ENCODE results near the gene CHCHD3.

CHCHD3 gene

DNA sequence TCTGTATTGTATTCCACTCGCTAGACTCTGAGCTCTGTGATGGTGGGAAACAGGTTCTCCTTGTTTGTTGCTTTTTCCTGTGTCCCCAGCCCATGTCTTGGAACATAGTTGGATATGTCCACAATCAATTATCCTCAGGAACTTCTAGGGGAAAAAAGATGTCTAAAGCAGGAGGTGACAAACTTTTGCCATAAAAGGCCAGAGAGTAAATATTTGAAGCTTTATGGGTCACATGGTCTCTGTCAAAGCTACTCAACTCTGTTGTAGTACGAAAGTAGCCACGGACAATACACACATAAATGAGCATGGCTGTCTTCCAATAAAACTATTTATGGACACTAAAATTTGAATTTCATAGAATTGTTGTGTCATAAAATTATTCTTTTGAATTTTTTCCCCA is 220.5 kb downstream of the CHCHD3 start:
- DNase-seq (ENCODE audit: low spot score), result no peak

DNA sequence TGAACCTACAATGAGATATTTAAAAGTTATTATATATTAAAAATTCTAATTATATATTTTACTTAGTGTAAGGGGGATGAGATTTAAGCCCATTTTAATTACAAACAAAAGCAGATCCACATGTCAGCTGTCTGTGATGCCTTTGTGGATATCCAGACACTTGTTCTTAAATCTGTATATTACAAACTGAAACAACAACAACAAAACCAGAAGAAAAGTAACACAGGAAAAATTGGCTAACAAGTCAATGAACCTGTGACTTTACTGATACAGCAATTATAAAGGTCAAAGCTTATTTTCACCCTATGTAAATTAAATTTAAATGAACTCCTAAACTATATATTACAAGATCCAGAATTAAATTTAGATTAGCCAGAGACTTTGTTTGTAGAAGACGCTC is 222.7 kb downstream of the CHCHD3 start:
- DNase-seq (ENCODE audit: low spot score), result no peak

DNA sequence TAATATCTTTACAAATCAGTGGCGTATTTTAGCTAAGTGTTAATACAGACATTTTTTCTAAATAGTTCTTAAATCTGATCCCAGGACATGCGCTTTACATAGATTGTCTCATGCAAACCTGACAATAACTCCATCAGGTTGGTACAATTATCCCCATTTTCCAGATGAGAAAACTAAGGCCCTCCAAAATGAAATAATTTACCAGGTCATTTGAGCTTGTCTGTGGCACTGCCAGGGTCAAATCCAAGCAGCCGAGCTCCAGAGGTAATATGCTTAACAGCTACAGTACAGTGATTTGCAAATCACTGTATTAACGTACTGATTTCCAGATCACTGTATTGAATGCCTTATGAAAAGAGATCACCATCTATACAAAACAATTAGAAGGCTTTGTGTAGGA is 223.1 kb downstream of the CHCHD3 start:
- no peak for DNase-seq (ENCODE audit: low spot score)

DNA sequence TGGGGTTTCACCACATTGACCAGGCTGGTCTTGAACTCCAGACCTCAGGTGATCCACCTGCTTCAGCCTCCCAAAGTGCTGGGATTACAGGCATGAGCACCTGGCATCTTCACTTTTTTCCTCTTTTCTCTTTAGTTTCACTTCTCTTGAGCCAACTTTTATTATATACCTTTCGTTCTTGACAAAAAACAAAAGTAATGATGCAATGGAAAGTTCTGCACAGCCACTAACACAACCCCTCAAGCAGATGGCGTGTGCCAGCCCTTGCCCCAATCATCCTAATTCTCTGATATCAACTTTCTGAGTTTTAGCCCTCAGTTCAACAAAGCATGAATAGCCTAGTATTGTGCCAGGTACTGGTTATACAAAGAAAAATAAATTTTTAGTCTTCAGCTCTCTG is 223.6 kb downstream of the CHCHD3 start:
- DNase-seq (ENCODE audit: low spot score), result no peak

DNA sequence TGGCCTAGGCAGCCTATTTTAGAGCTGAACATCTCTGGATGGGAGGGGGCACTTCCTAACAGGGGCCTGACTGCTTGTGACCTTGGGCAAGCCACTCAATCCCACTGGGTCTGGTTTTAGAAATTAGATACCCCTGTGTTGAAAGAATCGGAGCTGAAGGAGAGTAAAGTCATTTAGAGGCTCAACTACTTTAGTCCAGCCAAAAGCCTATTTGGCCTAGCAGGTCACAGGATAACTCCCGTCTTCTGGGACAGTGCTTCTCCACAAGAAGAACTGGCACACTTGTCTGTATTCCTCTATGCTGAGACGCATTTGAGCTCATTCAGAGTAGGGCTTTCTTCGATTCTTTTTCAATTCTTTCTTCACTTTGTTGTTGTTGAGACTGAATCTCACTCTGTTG is 224.2 kb downstream of the CHCHD3 start:
- DNase-seq (ENCODE audit: low spot score), result no peak

DNA sequence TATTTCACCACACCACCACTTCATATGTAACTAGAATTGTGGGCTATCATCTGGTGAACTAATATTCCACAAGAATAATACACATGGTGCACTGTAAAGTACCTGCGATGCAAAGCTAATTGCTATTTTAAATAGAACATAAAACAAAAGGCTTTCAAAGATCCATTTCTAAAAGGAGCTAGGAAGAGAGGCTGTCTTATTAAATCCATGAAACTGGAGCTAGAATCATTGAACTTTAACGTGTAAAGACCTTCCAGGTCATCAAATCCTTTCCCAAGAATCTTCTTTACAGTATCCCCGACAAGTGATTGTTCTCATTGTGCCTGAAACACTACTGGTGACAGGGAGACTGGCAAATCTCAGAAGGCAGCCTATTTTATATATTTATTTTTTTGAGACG is 224.9 kb downstream of the CHCHD3 start:
- no peak for DNase-seq (ENCODE audit: low spot score)

DNA sequence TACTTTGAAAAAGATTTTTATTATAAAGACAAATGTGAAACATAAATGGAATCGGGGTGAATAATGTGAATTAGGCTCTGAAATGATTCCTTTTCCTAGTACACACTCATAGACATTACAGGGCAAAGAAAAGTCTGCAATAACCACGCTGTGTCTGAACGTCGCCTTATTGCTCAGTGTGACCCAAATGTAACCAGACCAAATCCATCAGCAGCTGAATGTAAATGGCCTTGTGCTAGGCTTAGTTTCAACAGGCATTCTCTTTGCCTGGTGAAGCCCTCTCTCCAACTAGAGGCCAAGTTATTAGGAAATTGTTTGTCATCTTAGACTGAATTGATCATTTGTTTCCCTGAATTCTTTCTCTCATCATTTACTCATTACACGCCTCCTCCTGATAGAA is 225.5 kb downstream of the CHCHD3 start:
- DNase-seq (ENCODE audit: low spot score), result no peak

DNA sequence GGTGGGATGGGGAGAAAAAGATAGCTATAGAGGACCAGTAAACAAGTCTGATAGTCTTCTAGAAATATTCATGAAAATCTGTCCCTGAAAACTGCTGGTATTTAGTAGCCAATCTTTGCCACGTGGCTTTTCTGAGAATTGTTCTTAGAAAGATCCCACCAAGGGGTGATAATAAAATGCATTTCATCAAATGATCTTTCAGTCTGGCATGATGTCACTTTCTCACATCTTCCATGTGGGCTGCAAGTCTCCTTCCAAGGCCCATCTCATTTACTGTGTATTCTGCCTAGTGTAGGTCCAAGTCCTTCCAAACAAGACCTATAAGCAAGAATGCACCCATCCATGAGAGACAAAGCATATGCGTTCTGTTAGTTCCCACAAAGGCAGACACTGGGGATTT is 226.0 kb downstream of the CHCHD3 start:
- no peak for DNase-seq (ENCODE audit: low spot score)

DNA sequence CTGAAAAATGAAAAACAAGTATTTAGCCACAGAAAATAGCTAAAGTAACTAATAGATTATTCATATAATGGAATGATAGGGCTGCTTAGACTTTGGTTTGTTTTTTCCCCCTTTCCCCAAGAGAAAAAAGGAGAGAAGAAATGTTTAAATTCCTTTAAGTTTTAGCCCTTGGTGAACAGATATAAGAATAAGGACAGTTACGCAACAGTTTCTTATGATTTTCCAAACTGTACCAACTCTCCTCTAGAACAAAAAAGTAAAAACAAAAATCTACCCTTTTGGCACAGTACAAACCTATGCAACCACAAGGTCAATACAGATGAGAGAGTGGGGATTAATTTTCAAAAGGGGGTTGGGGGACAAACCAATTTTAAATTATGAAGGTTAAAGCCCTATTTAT is 227.7 kb downstream of the CHCHD3 start:
- no peak for DNase-seq (ENCODE audit: low spot score)

DNA sequence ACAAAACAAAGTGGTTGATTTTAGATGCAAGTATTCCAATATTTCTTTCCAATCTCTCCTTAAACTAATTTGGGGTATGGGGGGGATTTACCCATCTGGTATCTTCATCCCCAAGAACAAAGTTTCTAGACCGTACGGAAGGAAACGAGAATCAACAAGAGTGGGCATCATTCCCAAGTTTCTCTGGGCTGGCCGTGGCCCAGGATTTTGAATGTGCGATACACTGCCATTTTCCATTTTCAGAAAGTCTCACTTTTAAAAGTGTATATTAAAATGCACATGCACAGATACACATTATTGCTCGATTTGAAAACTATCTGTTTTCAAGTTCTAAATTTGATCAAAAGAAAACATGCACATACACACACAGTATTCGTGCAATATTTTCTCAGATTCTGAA is 234.5 kb downstream of the CHCHD3 start:
- DNase-seq (ENCODE audit: low spot score), result no peak

DNA sequence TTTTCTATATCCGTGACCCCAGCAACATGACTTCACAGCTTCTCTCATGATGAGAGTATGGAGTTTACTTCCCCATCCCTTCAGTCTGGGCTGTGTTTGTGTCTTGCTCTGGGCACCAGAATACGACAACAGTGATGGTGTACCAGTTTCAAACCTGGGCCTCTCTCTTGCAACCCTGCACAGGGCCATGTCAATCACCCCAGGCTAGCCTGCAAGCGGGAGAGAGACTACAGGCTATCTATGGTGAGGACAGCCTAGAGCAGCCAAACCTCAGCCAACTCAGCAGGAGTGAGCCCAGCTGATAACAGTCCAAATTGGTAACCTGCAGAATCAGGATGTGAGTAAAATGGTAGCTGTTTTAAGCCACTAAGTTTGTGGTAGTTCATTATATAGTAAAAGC is 235.8 kb downstream of the CHCHD3 start:
- DNase-seq (ENCODE audit: low spot score), result no peak

DNA sequence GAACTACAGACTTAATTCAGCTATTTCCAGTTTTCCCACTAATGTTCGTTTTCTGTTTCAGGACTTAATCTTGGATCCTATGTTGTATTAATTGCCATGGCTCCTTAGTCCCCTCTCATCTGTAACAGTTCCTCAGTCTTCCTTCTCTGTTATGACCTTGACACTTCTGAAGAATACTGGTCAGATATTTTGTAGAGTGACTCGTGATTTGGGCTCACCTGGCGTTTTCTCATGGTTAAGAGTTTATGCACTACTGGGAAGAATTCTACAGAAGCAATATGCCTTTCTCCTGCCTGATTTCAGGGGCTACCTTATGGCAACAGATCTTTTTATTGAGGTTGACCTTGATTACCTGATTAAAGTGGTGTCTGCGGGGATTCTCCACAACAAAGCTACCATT is 239.4 kb downstream of the CHCHD3 start:
- DNase-seq (ENCODE audit: low spot score), result no peak

DNA sequence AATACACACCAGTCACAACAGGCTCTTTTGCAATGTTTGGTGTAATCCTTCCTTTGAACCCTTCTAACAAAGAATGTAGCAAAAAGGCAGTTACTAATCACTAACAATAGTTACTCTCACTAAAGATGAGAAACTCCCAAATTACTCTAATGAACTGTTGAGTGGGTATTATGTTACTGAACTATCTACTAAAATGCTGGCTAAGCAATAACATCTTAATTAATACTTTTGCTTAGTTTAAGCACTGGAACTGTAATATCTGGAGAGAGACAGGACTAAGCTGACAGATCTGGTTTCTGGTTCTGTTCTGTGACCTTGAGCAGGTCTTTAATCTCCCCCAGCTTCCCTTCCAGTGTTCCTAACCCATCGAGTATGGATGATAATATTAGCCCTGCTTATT is 241.7 kb downstream of the CHCHD3 start:
- no peak for DNase-seq (ENCODE audit: low spot score)

DNA sequence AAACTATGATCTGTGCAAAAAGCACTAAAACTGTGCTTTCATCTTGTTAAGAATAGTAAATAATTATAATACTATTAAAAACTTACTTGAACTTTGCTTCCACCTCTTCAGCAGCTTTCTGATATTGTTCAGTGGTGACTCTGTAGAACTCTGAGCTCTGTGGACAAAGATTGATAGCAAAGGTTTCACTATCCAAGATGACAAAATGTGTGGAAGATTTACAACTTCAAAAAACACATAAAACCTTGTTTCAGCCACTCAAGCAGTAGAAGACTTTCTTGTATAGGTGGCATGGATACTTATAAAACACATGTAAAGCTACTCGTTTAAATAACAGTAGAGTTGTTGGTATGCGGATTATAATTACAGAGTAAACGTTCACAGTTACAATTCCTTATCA is 243.6 kb downstream of the CHCHD3 start:
- DNase-seq (ENCODE audit: low spot score), result no peak

DNA sequence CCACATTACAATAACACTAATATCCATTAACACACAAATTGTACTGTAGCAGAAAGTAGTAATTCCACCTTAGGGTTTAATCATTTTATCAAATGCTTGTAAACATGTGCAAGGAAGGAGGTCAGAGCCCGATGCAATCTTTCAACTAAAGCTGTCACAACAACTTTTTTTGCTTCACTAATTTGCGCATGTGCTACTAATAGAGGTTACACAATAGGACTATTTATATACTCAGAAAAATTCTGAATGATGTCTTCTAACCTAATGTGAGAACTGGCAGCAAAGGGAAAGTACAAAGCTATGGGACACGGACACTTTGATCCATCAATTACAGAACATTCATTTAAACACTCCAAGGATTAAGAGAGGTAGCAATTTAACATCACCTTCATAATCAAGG is 244.4 kb downstream of the CHCHD3 start:
- DNase-seq (ENCODE audit: low spot score), result no peak

DNA sequence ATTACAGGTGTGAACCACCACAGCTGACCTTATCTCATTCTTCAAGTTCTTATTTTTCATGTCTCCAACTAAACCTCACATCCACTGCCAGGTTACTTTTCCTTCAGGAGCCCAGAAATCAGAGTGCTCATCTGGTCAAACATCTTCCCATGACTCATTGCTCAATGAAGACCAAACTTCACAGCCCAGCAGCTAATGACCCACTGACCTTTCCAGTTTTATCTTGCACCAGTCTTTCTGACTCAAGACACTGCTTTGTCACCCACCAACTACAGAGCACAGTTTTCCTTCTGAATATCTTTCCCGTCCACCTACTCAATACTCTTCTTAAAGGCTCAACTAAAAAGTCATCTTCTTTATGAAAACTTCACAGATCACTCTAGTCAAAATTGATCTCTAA is 245.1 kb downstream of the CHCHD3 start:
- peak; percentile 7 for DNase-seq (ENCODE audit: low spot score)

DNA sequence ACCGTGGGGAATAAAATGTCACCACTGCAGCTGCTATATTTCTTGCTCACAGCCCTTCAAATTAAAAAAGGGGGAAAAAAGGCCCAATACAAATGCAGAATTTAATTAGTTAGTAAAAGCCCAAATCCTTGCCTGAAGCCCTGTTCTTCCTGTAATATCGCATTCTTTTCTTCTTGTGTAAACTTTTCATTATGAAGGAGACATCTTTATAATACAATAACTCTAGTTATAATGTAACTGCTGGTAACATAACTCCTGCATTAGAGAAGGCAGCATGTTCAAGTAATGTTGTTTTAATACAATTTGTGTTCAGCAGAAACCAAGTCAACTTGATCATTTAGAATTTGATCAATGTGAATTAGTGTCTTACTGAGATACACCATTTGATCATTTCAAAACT is 250.9 kb downstream of the CHCHD3 start:
- DNase-seq (ENCODE audit: low spot score), result no peak

DNA sequence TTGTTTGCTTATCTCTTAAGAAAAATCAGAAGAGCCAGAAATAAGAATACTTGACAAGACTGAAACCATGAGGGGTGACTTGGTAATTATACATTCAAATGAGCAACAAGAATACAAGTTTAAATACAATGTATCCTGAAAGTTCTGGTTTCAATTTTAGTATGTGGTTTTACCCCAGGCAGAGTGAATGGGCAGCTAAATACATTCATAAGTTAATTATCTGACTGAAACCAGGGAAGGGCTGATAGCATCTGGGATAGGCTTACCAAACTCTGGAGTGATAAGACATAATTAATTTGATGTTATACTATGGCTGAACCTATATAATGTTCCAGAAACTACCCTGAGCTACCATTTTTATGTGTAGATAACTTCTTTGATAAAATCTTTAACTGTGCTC is 253.4 kb downstream of the CHCHD3 start:
- no peak for DNase-seq (ENCODE audit: low spot score)

DNA sequence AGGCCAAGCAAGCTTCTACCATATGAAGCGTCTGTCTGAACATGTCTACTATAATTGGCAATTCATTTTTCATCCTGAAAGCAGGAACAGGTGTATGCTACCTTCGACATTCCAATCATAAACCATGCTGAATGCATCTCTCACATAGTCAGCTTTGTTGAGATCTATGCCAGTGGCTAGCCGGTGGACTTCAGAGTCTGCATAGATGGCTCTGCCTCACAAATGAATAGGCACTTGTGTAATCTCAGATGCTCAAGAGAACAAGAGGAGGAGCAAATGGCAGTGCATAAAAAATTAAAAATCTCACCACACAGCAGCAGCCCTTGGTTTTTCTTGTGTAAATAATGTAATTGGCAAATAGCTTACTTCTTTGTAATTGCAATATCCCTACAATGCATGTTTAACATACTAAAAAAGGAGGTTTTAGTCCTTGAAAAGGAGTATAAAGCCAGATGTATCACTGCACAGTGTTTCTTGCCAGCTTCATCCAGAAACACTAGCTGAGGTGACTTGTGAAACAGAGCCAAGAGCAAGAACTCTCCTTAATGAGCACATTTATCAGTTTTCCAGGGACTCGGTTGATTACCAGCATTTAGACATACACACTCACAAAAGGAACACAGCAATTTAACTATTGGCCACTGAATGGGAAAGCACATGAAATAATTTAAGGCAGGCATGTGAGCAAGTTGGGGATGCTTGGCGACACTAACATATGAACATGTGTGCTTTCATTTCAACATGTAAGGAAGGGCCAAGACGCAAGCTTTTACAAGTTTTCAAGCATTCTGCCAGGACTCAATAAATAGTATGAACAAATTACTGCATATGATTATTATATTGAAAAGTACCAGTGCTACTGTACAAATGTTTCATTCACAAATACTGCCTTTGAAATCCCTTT is 255.7 kb downstream of the CHCHD3 start:
- DNase-seq (ENCODE audit: low spot score), result no peak

DNA sequence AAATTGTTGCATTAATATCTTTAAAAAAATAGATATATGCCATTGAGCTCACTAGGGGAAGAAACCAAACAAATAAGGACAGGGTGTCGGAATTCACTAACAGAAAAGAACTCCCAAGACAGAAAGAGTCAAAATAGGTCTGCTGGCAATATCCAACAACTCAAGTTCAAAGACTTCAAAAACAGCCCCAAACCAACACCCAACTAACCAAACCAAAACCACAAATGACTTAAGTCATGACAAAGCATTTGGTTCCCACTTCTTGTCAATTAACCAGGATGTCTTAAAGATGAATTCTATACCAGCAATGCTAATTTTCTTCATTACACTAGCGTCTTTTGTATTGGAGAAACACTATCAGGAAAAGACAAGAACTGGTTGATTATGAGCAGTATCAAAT is 256.7 kb downstream of the CHCHD3 start:
- no peak for DNase-seq (ENCODE audit: low spot score)

DNA sequence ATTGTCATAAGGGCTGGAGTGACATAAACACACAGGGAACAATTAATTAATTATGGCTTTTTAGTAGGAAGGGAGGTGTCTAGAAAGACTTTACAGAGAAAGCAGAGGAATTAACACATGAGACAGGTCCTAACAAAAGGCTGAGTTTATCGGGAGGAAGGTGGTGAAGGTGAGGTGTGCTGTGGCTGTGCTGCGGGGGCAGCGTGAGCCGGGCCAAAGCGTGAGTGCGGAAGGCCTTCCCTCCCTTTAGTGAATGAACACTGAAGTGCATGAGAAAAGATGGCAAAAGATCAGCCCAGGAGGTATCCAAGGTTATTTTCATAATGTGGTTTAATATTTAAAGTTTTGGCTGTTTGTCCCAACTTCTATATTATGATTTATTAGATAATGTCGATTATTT is 262.2 kb downstream of the CHCHD3 start:
- DNase-seq (ENCODE audit: low spot score), result no peak

DNA sequence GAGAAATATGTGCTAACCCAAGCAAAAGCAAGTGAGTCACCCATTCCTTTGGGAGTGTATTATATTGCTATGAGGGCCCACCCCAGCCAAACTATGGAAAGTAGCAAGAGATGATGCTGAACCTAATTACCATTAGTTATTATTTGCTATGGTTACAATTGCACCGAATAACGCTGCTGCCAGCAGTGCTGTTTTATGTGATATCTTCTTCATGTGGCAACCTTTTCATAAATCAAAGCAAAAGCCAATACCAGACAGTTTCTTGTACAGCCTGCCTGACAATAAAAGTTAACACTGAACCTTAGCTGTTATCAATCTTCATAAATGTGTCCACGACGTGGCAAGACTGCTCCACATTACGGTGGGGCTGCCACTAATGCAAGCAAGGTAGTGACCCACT is 263.9 kb downstream of the CHCHD3 start:
- DNase-seq (ENCODE audit: low spot score), result peak; percentile 36

DNA sequence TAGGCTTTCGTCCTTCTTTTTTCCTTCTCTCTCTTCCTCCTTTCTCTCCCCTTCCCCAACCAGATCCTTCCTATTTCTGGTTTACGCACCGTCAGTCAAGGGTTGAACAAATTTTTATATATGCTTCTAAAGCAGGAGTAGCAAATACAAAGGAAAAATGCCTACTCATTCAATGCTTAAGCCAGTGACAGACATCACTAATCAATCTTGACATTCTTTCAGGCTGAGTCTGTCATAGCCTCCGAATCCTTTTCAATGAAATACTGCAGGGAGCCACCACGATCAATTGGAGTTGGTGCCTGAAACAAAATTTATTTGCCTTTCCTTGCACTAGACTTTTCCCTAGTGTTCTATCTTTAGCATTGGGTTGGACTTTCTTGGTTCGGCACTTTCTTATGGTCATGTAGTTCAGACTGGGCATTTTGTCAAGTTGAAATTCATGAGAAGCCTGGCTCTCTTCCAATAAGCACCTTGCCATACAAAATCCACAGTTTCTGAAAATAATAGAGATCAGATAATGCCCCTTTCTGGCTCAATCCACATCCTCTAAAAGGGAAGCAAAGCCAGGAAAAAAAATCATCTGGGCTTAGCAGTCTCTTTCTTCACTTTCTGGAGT is 266.1 kb downstream of the CHCHD3 start:
- no peak for DNase-seq (ENCODE audit: low spot score)

DNA sequence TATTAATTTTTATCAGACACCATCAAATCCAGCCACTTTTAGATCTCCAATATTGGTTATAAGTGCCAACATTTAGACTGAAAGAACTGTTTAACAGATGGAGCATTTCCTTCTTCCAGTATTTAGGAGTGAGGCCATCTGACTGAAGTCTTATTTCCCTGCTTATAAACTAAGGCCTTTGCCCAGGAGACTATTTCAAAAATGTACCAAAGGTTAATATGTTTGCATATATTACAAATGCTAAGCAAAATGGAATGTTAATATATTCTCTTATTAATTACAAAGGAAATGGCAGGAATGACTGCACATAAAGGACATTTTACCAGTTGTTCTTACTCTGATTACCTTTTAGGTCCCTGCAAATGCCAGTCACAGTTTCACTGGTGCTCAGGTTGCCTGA is 266.8 kb downstream of the CHCHD3 start:
- DNase-seq (ENCODE audit: low spot score), result no peak

Data from AG08396 (cell line).